H9 (cell line): ENCODE results near the gene SETBP1. TPM values are rescaled to one million over a fixed set of nuclear protein-coding genes. Genes with fewer than 3 reads are reported as not detected.

ENCODE experiments used
- DNase-seq: peaks from one replicate; pipeline ENCODE4 v3.0.0-alpha.2; 2017
- H2AFZ ChIP-seq: one replicate; pipeline ENCODE4 v1.6.1; 2013; ENCODE audit warnings: mild to moderate bottlenecking, low read length, control low read depth, moderate library complexity
- H2AK5ac ChIP-seq: 2 replicates; pipeline ENCODE4 v1.6.1; 2013; ENCODE audit warnings: low read length, control low read depth, mixed read lengths; ENCODE audit not compliant: insufficient read length
- H2BK120ac ChIP-seq: one replicate; pipeline ENCODE4 v1.6.1; 2013; ENCODE audit warnings: low read depth, mild to moderate bottlenecking, low read length, control low read depth, inconsistent platforms; ENCODE audit not compliant: poor library complexity, severe bottlenecking
- H2BK12ac ChIP-seq: 2 replicates; pipeline ENCODE4 v1.6.1; 2013; ENCODE audit warnings: low read length, control low read depth, mixed read lengths, low read depth; ENCODE audit not compliant: insufficient read length
- H2BK15ac ChIP-seq: 2 replicates; pipeline ENCODE4 v1.6.1; 2013; ENCODE audit warnings: low read depth, low read length, control low read depth
- H2BK20ac ChIP-seq: one replicate; pipeline ENCODE4 v1.6.1; 2013; ENCODE audit warnings: low read depth, mild to moderate bottlenecking, low read length, control low read depth, inconsistent platforms; ENCODE audit not compliant: poor library complexity, severe bottlenecking
- H2BK5ac ChIP-seq: 2 replicates; pipeline ENCODE4 v1.6.1; 2013; ENCODE audit warnings: low read length, control low read depth, mixed read lengths; ENCODE audit not compliant: insufficient read length
- H3K14ac ChIP-seq: 2 replicates; pipeline ENCODE4 v1.6.1; 2013; ENCODE audit warnings: low read length, control low read depth; ENCODE audit not compliant: insufficient read depth
- H3K18ac ChIP-seq: 2 replicates; pipeline ENCODE4 v1.6.1; 2013; ENCODE audit warnings: low read depth, mild to moderate bottlenecking, mixed read lengths, low read length, control low read depth; ENCODE audit not compliant: insufficient read length
- H3K23ac ChIP-seq: 2 replicates; pipeline ENCODE4 v1.6.1; 2013; ENCODE audit warnings: low read length, control low read depth, mixed read lengths, low read depth; ENCODE audit not compliant: insufficient read length
- H3K23me2 ChIP-seq: 2 replicates; pipeline ENCODE4 v1.6.1; 2013; ENCODE audit warnings: low read depth, mild to moderate bottlenecking, mixed read lengths, low read length, control low read depth; ENCODE audit not compliant: insufficient read length, poor library complexity, severe bottlenecking
- H3K27ac ChIP-seq: 2 replicates; pipeline ENCODE4 v1.5.1; 2013; ENCODE audit warnings: low read length, control low read depth, mixed read lengths, low read depth; ENCODE audit not compliant: insufficient read length
- H3K27me3 ChIP-seq: 2 replicates; pipeline ENCODE4 v1.6.1; 2013; ENCODE audit warnings: low read length, control low read depth, inconsistent platforms; ENCODE audit not compliant: insufficient read depth
- H3K4ac ChIP-seq: 2 replicates; pipeline ENCODE4 v1.6.1; 2013; ENCODE audit warnings: low read depth, mild to moderate bottlenecking, control low read depth, inconsistent platforms, low read length, moderate library complexity
- H3K4me1 ChIP-seq: 2 replicates; pipeline ENCODE4 v1.6.1; 2013; ENCODE audit warnings: low read length, control low read depth, inconsistent platforms; ENCODE audit not compliant: insufficient read depth
- H3K4me2 ChIP-seq: 2 replicates; pipeline ENCODE4 v1.6.1; 2013; ENCODE audit warnings: low read length, control low read depth, mixed read lengths; ENCODE audit not compliant: insufficient read length, insufficient read depth
- H3K56ac ChIP-seq: 2 replicates; pipeline ENCODE4 v1.6.1; 2013; ENCODE audit warnings: low read depth, mild to moderate bottlenecking, mixed read lengths, low read length, control low read depth; ENCODE audit not compliant: insufficient read length
- H3K79me1 ChIP-seq: 2 replicates; pipeline ENCODE4 v1.6.1; 2013; ENCODE audit warnings: low read depth, mild to moderate bottlenecking, moderate library complexity, low read length, control low read depth, inconsistent platforms; ENCODE audit not compliant: insufficient read depth, poor library complexity, severe bottlenecking
- H3K79me2 ChIP-seq: 2 replicates; pipeline ENCODE4 v1.6.1; 2013; ENCODE audit warnings: low read length, control low read depth, inconsistent platforms; ENCODE audit not compliant: insufficient read depth
- H3K9ac ChIP-seq: 2 replicates; pipeline ENCODE4 v1.6.1; 2013; ENCODE audit warnings: low read length, control low read depth, mixed read lengths; ENCODE audit not compliant: insufficient read length; ENCODE audit errors: extremely low read depth
- H3K9me3 ChIP-seq: one replicate; pipeline ENCODE4 v1.6.1; 2013; ENCODE audit warnings: low read depth, low read length, inconsistent platforms; ENCODE audit not compliant: control insufficient read depth
- H3T11ph ChIP-seq: one replicate; pipeline ENCODE4 v1.6.1; 2013; ENCODE audit warnings: mild to moderate bottlenecking, low read length, control low read depth, inconsistent platforms
- H4K20me1 ChIP-seq: one replicate; pipeline ENCODE4 v1.6.1; 2013; ENCODE audit not compliant: control insufficient read depth, insufficient read length, insufficient read depth
- H4K5ac ChIP-seq: 2 replicates; pipeline ENCODE4 v1.6.1; 2013; ENCODE audit warnings: low read depth, mild to moderate bottlenecking, mixed read lengths, low read length, control low read depth; ENCODE audit not compliant: insufficient read length
- H4K8ac ChIP-seq: replicated peaks from 2 replicates; pipeline ENCODE4 v1.6.1; 2013; ENCODE audit warnings: low read length, control low read depth, mixed read lengths, low read depth; ENCODE audit not compliant: insufficient read length
- H4K91ac ChIP-seq: 2 replicates; pipeline ENCODE4 v1.6.1; 2013; ENCODE audit warnings: low read depth, mild to moderate bottlenecking, moderate library complexity, mixed read lengths, low read length, control low read depth; ENCODE audit not compliant: insufficient read length
- H3K27ac Mint-ChIP-seq, 3 experiments: 2 replicates in 2 of 3; 3 replicates in 1 of 3; pipeline ENCODE4 v1.8.0; 2020 to 2021; ENCODE audit warnings: mixed read lengths in 3 of 3, mild to moderate bottlenecking in 1 of 3, moderate library complexity in 1 of 3
- H3K27me3 Mint-ChIP-seq: 2 replicates; pipeline ENCODE4 v1.8.0; 2021; ENCODE audit warnings: low read depth, mild to moderate bottlenecking, moderate library complexity, mixed read lengths
- H3K36me3 Mint-ChIP-seq, 3 experiments: 2 replicates in 2 of 3; 3 replicates in 1 of 3; pipeline ENCODE4 v1.8.0; 2020 to 2021; ENCODE audit warnings: low read depth in 3 of 3, mixed read lengths in 3 of 3; ENCODE audit not compliant: insufficient read depth in 1 of 3
- H3K4me1 Mint-ChIP-seq, 2 experiments: 2 replicates each; pipeline ENCODE4 v1.8.0; 2020; ENCODE audit warnings: mixed read lengths in 2 of 2
- H3K4me3 Mint-ChIP-seq, 2 experiments: 2 replicates in 1 of 2; 3 replicates in 1 of 2; pipeline ENCODE4 v1.8.0; 2020 to 2021; ENCODE audit warnings: mild to moderate bottlenecking in 2 of 2, mixed read lengths in 2 of 2, moderate library complexity in 1 of 2
- H3K9me3 Mint-ChIP-seq, 2 experiments: 2 replicates in 1 of 2; 3 replicates in 1 of 2; pipeline ENCODE4 v1.8.0; 2020; ENCODE audit warnings: mild to moderate bottlenecking in 2 of 2, mixed read lengths in 2 of 2, moderate library complexity in 1 of 2
- CTCF ChIP-seq: fragments of 200-600 bp; sonication (generic); conservative IDR thresholded peaks from 3 replicates; pipeline ENCODE4 v1.8.0; 2021; ENCODE audit warnings: antibody characterized with exemption, mild to moderate bottlenecking
- WGBS: extraction: QIAGEN DNeasy Blood & Tissue Kit; methylation state at CpG from one replicate; pipeline ENCODE4 v1.1.7; 2013; ENCODE audit warnings: missing lambda C conversion rate, low lambda C conversion rate, mixed read lengths; ENCODE audit not compliant: insufficient read length; ENCODE audit errors: extremely low coverage; 5-methylcytosine and 5-hydroxymethylcytosine counted together
- total RNA-seq: library from RNA; stranded (reverse); gene quantifications from 2 replicates; pipeline ENCODE4 v1.2.1, GENCODE V29; 2021

SETBP1 gene
- total RNA-seq, 1 experiment from 2014 or later, result 4.6 TPM

GRCh38 chr18:44704135-44704789, 23.6 kb downstream of the SETBP1 start:
- Histone ChIP-seq H3K79me1 (no peaks in the 10 kb centered on the region), H4K8ac (no peak overlapping the region), H2AFZ (no peak overlapping the region), H3K27me3 (no peaks in the 10 kb centered on the region), H3K4me1 (no peaks in the 10 kb centered on the region; the same call in 1 of the 2 replicates), H3K14ac (no peak overlapping the region), H2AK5ac (no peak overlapping the region), H3K27ac (no peak overlapping the region), H3K23me2 (no peaks in the 10 kb centered on the region), H2BK15ac (no peak overlapping the region), H3K9me3 (no peaks in the 10 kb centered on the region), H4K91ac (no peak overlapping the region), H3K23ac (no peak overlapping the region), H3K4me2 (no peak overlapping the region), H2BK20ac (no peak overlapping the region), H2BK5ac (no peak overlapping the region), H2BK120ac (no peak overlapping the region), H2BK12ac (no peak overlapping the region), H3K4ac (no peak overlapping the region), H3K9ac (no peak overlapping the region), H4K20me1 (no peaks in the 10 kb centered on the region), H4K5ac (no peak overlapping the region), H3K79me2 (no peaks in the 10 kb centered on the region), H3K18ac (no peak overlapping the region), H3T11ph (no peak overlapping the region), H3K56ac (no peak overlapping the region)
- peaks cover 3 to 16% (median 5%) of the 10 kb centered on the region in 3 experiments; a peak in 5 of 7 replicates for H3K36me3 Mint-ChIP-seq
- no peak overlapping the region for H3K4me3 Mint-ChIP-seq
- no peaks in the 10 kb centered on the region for H3K27me3 Mint-ChIP-seq
- no peak for DNase-seq
- no peaks in the 10 kb centered on the region for H3K9me3 Mint-ChIP-seq
- H3K27ac Mint-ChIP-seq, result peak overlapping the region in 1 of 3 experiments; percentile 86; a peak in 2 of 7 replicates
- WGBS, result no CpG with 5 or more reads among the region's 1 CpG
- TF ChIP-seq CTCF, result no peak
- peaks cover 40 to 41% of the 10 kb centered on the region in 2 experiments for H3K4me1 Mint-ChIP-seq
